ENCODE data around the gene CENPF. TPM values are rescaled to one million over a fixed set of nuclear protein-coding genes. Genes with fewer than 3 reads are reported as not detected.

The CENPF gene
- total RNA-seq, 3 donors from 2014 or later (not counting 1 experiment from before 2014, with no cell fraction given), result 3.8 to 6.6 (median 4.0) TPM

DNA sequence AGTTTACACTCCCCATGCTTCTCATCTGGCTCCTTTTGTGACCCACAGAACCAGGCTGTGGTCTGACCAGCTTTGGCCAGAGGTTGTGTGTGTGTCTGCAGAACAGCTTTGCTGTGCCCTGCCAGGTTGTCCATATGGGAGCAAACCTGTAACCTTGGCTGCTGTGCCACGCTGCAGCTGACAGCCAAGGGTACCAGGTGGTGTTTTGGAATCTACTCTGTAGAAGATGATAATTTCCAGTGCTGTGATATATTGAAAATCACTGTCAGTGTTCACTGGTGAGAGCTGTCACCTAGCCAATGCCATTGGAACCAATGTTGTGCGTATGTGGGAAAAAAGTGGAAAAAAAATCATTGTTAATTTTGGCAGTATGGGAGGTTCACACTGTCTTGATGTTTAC lies 18.2 kb downstream of the CENPF start:
- H3K27me3 Mint-ChIP-seq (ENCODE audit: low read depth in 2 of 2), result no peaks in the 10 kb centered on the region
- H3K9me3 Mint-ChIP-seq, result no peaks in the 10 kb centered on the region
- 98% methylated on average over 2 of the region's 2 CpGs for WGBS (ENCODE audit: insufficient coverage)
- no peak for DNase-seq
- H3K4me1 Mint-ChIP-seq, result no peaks in the 10 kb centered on the region
- H3K36me3 Mint-ChIP-seq, result no peaks in the 10 kb centered on the region
- no peak overlapping the region for H3K4me3 Mint-ChIP-seq
- Histone ChIP-seq H3K9me3 (ENCODE audit: control insufficient read depth, insufficient read depth, low read length) (no peaks in the 10 kb centered on the region), H3K36me3 (ENCODE audit: control insufficient read depth, insufficient read depth, low read length) (no peaks in the 10 kb centered on the region), H3K27me3 (ENCODE audit: control insufficient read depth, insufficient read depth, low read length) (no peaks in the 10 kb centered on the region), H3K4me3 (ENCODE audit: low read length) (no peak overlapping the region), H3K27ac (ENCODE audit: low read length) (no peak overlapping the region), H3K4me1 (ENCODE audit: control insufficient read depth, insufficient read depth, low read length) (peaks cover 4% of the 10 kb centered on the region)
- no peak for ATAC-seq
- TF ChIP-seq, protein P1, sequence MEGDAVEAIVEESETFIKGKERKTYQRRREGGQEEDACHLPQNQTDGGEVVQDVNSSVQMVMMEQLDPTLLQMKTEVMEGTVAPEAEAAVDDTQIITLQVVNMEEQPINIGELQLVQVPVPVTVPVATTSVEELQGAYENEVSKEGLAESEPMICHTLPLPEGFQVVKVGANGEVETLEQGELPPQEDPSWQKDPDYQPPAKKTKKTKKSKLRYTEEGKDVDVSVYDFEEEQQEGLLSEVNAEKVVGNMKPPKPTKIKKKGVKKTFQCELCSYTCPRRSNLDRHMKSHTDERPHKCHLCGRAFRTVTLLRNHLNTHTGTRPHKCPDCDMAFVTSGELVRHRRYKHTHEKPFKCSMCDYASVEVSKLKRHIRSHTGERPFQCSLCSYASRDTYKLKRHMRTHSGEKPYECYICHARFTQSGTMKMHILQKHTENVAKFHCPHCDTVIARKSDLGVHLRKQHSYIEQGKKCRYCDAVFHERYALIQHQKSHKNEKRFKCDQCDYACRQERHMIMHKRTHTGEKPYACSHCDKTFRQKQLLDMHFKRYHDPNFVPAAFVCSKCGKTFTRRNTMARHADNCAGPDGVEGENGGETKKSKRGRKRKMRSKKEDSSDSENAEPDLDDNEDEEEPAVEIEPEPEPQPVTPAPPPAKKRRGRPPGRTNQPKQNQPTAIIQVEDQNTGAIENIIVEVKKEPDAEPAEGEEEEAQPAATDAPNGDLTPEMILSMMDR (IDR thresholded peaks at IDR 0.05), result no peak
- no peak overlapping the region for H3K27ac Mint-ChIP-seq
- intact Hi-C loops (cut with micrococcal nuclease), result loop anchor here (10.0 kb wide), 1 partner anchor 904 kb away; no protein-coding TSS in a partner anchor

DNA sequence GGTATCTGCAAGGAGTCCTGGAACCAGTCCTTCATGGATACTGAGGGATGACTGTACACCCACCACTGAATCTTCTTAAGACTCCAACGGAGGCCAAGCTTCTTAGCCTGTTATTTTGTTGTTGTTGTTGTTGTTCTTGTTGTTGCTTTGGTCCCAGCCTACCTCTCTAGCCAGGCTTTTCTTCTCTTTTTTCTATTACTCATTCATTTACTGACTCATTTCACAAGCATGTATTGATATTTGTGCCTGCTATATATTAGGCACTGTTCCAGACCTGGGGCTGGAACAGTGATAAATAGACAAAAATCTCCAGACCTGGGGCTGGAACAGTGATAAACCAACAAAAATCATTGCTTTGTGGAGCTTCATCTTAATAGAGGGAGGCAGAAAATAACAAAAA lies 20.4 kb downstream of the CENPF start:
- Mint-ChIP-seq H3K27me3 (ENCODE audit: low read depth in 2 of 2) (no peaks in the 10 kb centered on the region), H3K9me3 (no peaks in the 10 kb centered on the region), H3K36me3 (no peaks in the 10 kb centered on the region), H3K27ac (no peak overlapping the region), H3K4me3 (no peak overlapping the region), H3K4me1 (no peaks in the 10 kb centered on the region)
- H3K27me3 ChIP-seq (ENCODE audit: control insufficient read depth, insufficient read depth, low read length), result no peaks in the 10 kb centered on the region
- no peaks in the 10 kb centered on the region for H3K9me3 ChIP-seq (ENCODE audit: control insufficient read depth, insufficient read depth, low read length)
- no peak overlapping the region for H3K4me3 ChIP-seq (ENCODE audit: low read length)
- DNase-seq (no peak), ATAC-seq (no peak)
- TF ChIP-seq, protein P1 (IDR thresholded peaks at IDR 0.05), result no peak
- no peak overlapping the region for H3K27ac ChIP-seq (ENCODE audit: low read length)
- H3K4me1 ChIP-seq (ENCODE audit: control insufficient read depth, insufficient read depth, low read length), result no peaks in the 10 kb centered on the region
- H3K36me3 ChIP-seq (ENCODE audit: control insufficient read depth, insufficient read depth, low read length), result no peaks in the 10 kb centered on the region
- WGBS (ENCODE audit: insufficient coverage), result no CpG with 5 or more reads among the region's 1 CpG
- intact Hi-C loops (cut with micrococcal nuclease), result loop anchor here (10.0 kb wide), 1 partner anchor 901 kb away; no protein-coding TSS in a partner anchor

DNA sequence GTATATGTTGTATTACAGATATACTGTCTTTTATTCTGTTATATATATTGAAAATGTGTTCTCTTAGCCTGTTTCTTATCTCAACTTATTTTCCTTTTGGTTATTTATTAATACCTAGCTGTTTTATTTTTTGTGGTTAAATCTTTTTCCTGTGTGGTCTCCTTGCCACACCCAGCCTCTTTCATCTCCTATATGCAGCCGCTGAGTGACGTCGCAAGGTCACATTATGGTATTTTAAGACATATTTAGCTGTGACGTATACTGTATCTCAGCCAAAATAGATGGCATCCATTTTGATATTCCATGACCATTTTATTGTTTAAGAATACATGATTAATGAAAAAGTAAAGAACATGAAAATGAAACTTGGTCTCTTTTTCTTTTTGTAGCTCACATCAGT lies 29.1 kb downstream of the CENPF start:
- H3K36me3 Mint-ChIP-seq, result no peaks in the 10 kb centered on the region
- no peaks in the 10 kb centered on the region for H3K9me3 Mint-ChIP-seq
- no peaks in the 10 kb centered on the region for H3K9me3 ChIP-seq (ENCODE audit: control insufficient read depth, insufficient read depth, low read length)
- WGBS (ENCODE audit: insufficient coverage), result 40% methylated on average over 3 of the region's 4 CpGs
- H3K27me3 ChIP-seq (ENCODE audit: control insufficient read depth, insufficient read depth, low read length), result no peaks in the 10 kb centered on the region
- TF ChIP-seq, protein P1 (IDR thresholded peaks at IDR 0.05), result no peak
- intact Hi-C loops (cut with micrococcal nuclease), result no loop called here
- no peaks in the 10 kb centered on the region for H3K4me1 ChIP-seq (ENCODE audit: control insufficient read depth, insufficient read depth, low read length)
- peak overlapping the region in 1 of 2 donors; percentile 32 for H3K27ac Mint-ChIP-seq
- H3K27me3 Mint-ChIP-seq (ENCODE audit: low read depth in 2 of 2), result no peaks in the 10 kb centered on the region
- H3K27ac ChIP-seq (ENCODE audit: low read length), result no peak overlapping the region
- DNase-seq (peak in 1 of 2 donors; percentile 80), ATAC-seq (no peak)
- no peak overlapping the region for H3K4me3 ChIP-seq (ENCODE audit: low read length)
- H3K4me3 Mint-ChIP-seq, result no peak overlapping the region
- H3K36me3 ChIP-seq (ENCODE audit: control insufficient read depth, insufficient read depth, low read length), result no peaks in the 10 kb centered on the region
- peaks cover 7 to 8% of the 10 kb centered on the region in 2 donors for H3K4me1 Mint-ChIP-seq

DNA sequence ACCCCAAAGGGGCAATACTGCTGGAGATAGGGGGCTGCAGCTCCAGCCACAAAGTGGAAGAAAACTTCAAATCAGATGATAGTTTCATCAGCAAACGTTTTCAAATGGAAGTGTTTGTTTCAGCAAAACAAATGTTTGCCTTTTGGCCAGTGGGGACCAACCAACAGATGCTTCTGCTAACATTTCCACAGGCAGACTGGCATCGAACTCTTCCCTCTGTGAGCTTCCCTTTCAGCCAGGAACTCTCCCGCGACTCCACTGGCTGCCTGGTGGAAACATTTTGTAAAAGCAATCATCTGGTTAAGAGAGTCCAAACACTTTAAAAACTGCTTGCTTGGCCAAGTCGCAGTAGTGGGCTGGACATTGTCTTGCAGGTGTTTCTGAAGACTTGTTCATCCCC lies 30.7 kb downstream of the CENPF start:
- no peak for DNase-seq
- H3K4me1 ChIP-seq (ENCODE audit: control insufficient read depth, insufficient read depth, low read length), result no peaks in the 10 kb centered on the region
- intact Hi-C loops (cut with micrococcal nuclease), result loop anchor here (1.0 kb wide), 1 partner anchor 45 kb away; no protein-coding TSS in a partner anchor
- no peaks in the 10 kb centered on the region for H3K9me3 ChIP-seq (ENCODE audit: control insufficient read depth, insufficient read depth, low read length)
- no peaks in the 10 kb centered on the region for H3K9me3 Mint-ChIP-seq
- ATAC-seq, result no peak
- H3K4me3 Mint-ChIP-seq, result no peak overlapping the region
- H3K27me3 Mint-ChIP-seq (ENCODE audit: low read depth in 2 of 2), result no peaks in the 10 kb centered on the region
- no peaks in the 10 kb centered on the region for H3K36me3 ChIP-seq (ENCODE audit: control insufficient read depth, insufficient read depth, low read length)
- H3K27ac ChIP-seq (ENCODE audit: low read length), result no peak overlapping the region
- no peak overlapping the region for H3K4me3 ChIP-seq (ENCODE audit: low read length)
- no peaks in the 10 kb centered on the region for H3K27me3 ChIP-seq (ENCODE audit: control insufficient read depth, insufficient read depth, low read length)
- 95% methylated on average over 5 of the region's 5 CpGs for WGBS (ENCODE audit: insufficient coverage)
- H3K27ac Mint-ChIP-seq, result no peak overlapping the region
- peaks cover 7 to 8% of the 10 kb centered on the region in 2 donors for H3K4me1 Mint-ChIP-seq
- TF ChIP-seq, protein P1 (IDR thresholded peaks at IDR 0.05), result no peak
- H3K36me3 Mint-ChIP-seq, result no peaks in the 10 kb centered on the region

Measured in natural killer cell (primary cell).